Measurements from ENCODE around the gene NAMPT. TPM values are rescaled to one million over a fixed set of nuclear protein-coding genes. Genes with fewer than 3 reads are reported as not detected.

The NAMPT gene
- polyA plus RNA-seq, 3 donors = 71.3 to 358 (median 133) TPM

DNA sequence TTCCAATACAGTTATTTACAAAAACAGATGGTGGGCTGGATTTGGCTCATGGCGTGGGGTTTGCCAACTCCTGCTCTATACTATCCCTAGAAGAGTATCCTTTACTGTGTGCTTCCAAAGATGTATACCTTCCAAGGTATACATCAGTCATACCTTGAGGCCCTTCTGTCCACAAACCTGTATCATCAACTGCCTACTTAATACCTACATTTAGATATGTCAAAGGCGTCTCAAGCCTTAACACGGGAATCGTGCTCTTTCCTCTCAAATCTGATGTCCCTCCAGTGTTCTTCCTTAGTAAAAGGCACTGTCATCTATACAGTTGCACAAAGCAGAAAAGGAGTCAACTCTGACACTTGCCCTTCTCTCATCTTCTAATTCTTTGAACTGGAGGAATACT is 36.9 kb downstream of the NAMPT start:
- Histone ChIP-seq H3K4me2 (replicated peaks; ENCODE audit: extremely low read depth, low read length, poor library complexity, severe bottlenecking) (no peak overlapping the region), H3K79me2 (ENCODE audit: insufficient read depth, low read length) (no peaks in the 10 kb centered on the region), H3K9ac (ENCODE audit: insufficient read depth, low read length, poor library complexity, severe bottlenecking) (no peak overlapping the region), H3K9me3 (replicated peaks in 1 of 2; ENCODE audit: control insufficient read depth in 1 of 2, insufficient read depth in 1 of 2, low read length in 2 of 2) (no peaks in the 10 kb centered on the region), H3K27ac (ENCODE audit: low read depth in 1 of 2, low read length in 2 of 2) (no peak overlapping the region), H3K27me3 (ENCODE audit: control insufficient read depth in 2 of 2, insufficient read depth in 2 of 2, low read length in 2 of 2) (no peaks in the 10 kb centered on the region), H2AFZ (ENCODE audit: insufficient read depth, low read depth, low read length, poor library complexity, severe bottlenecking) (no peak overlapping the region), H3K36me3 (replicated peaks in 1 of 2; ENCODE audit: control insufficient read depth in 1 of 2, insufficient read depth in 2 of 2, low read length in 2 of 2) (peaks cover 20 to 36% of the 10 kb centered on the region in 2 donors), H3K4me3 (replicated peaks in 1 of 3; ENCODE audit: low read depth in 2 of 3, low read length in 3 of 3) (no peak overlapping the region), H4K20me1 (ENCODE audit: insufficient read depth, low read length) (peaks cover 12% of the 10 kb centered on the region), H3K4me1 (ENCODE audit: control insufficient read depth in 1 of 2, insufficient read depth in 2 of 2, low read length in 2 of 2) (no peaks in the 10 kb centered on the region)
- no peak for DNase-seq
- Mint-ChIP-seq H3K9me3 (peaks cover 2 to 8% (median 6%) of the 10 kb centered on the region in 7 donors), H3K4me3 (no peak overlapping the region), H3K27me3 (ENCODE audit: low read depth in 3 of 3) (peaks cover 0 to 3% (median 0%) of the 10 kb centered on the region in 3 donors), H3K36me3 (peaks cover 34 to 38% of the 10 kb centered on the region in 2 donors), H3K4me1 (no peaks in the 10 kb centered on the region), H3K27ac (peak overlapping the region in 3 of 7 donors; percentile 20 to 30 (median 30))
- 100% methylated on average over 4 of the region's 4 CpGs for WGBS (ENCODE audit: insufficient coverage)
- TF ChIP-seq, protein P1, sequence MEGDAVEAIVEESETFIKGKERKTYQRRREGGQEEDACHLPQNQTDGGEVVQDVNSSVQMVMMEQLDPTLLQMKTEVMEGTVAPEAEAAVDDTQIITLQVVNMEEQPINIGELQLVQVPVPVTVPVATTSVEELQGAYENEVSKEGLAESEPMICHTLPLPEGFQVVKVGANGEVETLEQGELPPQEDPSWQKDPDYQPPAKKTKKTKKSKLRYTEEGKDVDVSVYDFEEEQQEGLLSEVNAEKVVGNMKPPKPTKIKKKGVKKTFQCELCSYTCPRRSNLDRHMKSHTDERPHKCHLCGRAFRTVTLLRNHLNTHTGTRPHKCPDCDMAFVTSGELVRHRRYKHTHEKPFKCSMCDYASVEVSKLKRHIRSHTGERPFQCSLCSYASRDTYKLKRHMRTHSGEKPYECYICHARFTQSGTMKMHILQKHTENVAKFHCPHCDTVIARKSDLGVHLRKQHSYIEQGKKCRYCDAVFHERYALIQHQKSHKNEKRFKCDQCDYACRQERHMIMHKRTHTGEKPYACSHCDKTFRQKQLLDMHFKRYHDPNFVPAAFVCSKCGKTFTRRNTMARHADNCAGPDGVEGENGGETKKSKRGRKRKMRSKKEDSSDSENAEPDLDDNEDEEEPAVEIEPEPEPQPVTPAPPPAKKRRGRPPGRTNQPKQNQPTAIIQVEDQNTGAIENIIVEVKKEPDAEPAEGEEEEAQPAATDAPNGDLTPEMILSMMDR (IDR thresholded peaks at IDR 0.05) = no peak
- intact Hi-C loops (cut with micrococcal nuclease) = no loop called here

DNA sequence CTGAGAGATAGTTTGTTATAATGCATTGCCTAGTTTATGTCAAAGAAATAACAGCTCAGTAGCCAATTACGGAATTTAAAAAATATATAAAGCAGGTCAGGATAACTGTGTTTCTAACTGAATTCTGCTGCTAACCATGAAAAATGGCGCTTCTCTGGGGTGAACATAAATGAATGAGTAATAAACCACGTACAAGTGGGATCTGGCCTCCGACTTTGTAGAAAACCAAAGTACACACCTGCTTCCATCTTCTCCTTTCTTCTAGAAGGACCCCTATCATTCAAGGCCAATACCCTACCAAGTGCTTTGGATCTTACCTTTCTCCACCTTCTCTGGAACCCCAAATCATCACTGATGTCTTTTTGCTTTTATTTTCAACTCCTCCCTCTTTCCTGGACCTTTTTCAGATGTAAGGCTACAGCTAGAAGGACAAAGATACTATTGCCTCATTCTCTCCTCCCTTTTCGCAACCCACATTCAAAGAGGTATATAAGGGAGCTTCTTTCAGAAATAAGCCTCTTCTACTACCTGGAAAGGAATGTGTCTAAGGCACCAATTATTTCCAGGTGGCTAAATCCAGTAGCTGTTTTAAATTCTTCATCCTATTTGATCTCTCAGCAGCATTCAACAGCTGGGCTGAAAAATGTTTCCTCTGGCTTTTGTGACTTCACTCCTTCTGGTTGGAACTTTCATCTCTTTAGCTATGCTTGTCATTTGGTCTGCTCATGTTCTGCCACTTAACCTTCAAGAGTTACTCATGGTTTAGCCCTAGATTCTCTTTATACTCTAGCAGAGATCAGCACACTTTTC is 37.7 kb downstream of the NAMPT start:
- no peak overlapping the region for H3K4me3 ChIP-seq (replicated peaks in 1 of 3; ENCODE audit: low read depth in 2 of 3, low read length in 3 of 3)
- TF ChIP-seq, protein P1 (IDR thresholded peaks at IDR 0.05) = no peak
- no peak overlapping the region for H3K9ac ChIP-seq (ENCODE audit: insufficient read depth, low read length, poor library complexity, severe bottlenecking)
- peaks cover 30 to 33% of the 10 kb centered on the region in 2 donors for H3K36me3 Mint-ChIP-seq
- no peaks in the 10 kb centered on the region for H3K4me1 ChIP-seq (ENCODE audit: control insufficient read depth in 1 of 2, insufficient read depth in 2 of 2, low read length in 2 of 2)
- no peak overlapping the region for H2AFZ ChIP-seq (ENCODE audit: insufficient read depth, low read depth, low read length, poor library complexity, severe bottlenecking)
- H3K27ac ChIP-seq (ENCODE audit: low read depth in 1 of 2, low read length in 2 of 2) = no peak overlapping the region
- H3K27ac Mint-ChIP-seq = peak overlapping the region in 3 of 7 donors; percentile 2 to 17 (median 16)
- peaks cover 0 to 3% (median 0%) of the 10 kb centered on the region in 3 donors for H3K27me3 Mint-ChIP-seq (ENCODE audit: low read depth in 3 of 3)
- DNase-seq = peak in 1 of 3 donors; percentile 19
- H3K4me2 ChIP-seq (replicated peaks; ENCODE audit: extremely low read depth, low read length, poor library complexity, severe bottlenecking) = no peak overlapping the region
- 67% methylated on average over 1 of the region's 5 CpGs for WGBS (ENCODE audit: insufficient coverage)
- no peaks in the 10 kb centered on the region for H3K27me3 ChIP-seq (ENCODE audit: control insufficient read depth in 2 of 2, insufficient read depth in 2 of 2, low read length in 2 of 2)
- H3K79me2 ChIP-seq (ENCODE audit: insufficient read depth, low read length) = no peaks in the 10 kb centered on the region
- H3K9me3 ChIP-seq (replicated peaks in 1 of 2; ENCODE audit: control insufficient read depth in 1 of 2, insufficient read depth in 1 of 2, low read length in 2 of 2) = no peaks in the 10 kb centered on the region
- H3K36me3 ChIP-seq (replicated peaks in 1 of 2; ENCODE audit: control insufficient read depth in 1 of 2, insufficient read depth in 2 of 2, low read length in 2 of 2) = peaks cover 13 to 29% of the 10 kb centered on the region in 2 donors
- intact Hi-C loops (cut with micrococcal nuclease) = no loop called here
- no peaks in the 10 kb centered on the region for H3K4me1 Mint-ChIP-seq
- peaks cover 9% of the 10 kb centered on the region for H4K20me1 ChIP-seq (ENCODE audit: insufficient read depth, low read length)
- no peak overlapping the region for H3K4me3 Mint-ChIP-seq
- peaks cover 2 to 8% (median 6%) of the 10 kb centered on the region in 7 donors for H3K9me3 Mint-ChIP-seq

All from CD14-positive monocyte (primary cell).